ENCODE results near the gene THSD8. TPM values are rescaled to one million over a fixed set of nuclear protein-coding genes. Genes with fewer than 3 reads are reported as not detected.
A peak's percentile ranks its signal among the peaks of the same experiment; 100 is the strongest.

THSD8 gene
- total and polyA plus RNA-seq, 2 experiments from 2014 or later: 5.1 TPM; not detected in 1

- no peaks in the 10 kb centered on the region for H3K9me3 ChIP-seq (ENCODE audit: low read depth)
- H3K4me1 ChIP-seq (ENCODE audit: insufficient read depth): peaks cover 66% of the 10 kb centered on the region
- peak overlapping the region; percentile 99 for H3K27ac ChIP-seq
- no peak for TF ChIP-seq EZH2phosphoT487 (IDR thresholded peaks at IDR 0.05; ENCODE audit: low read depth, severe bottlenecking, unreplicated experiment)
- TF ChIP-seq EZH2 (IDR thresholded peaks at IDR 0.05; ENCODE audit: borderline replicate concordance): no peak
- TF ChIP-seq, protein P1, sequence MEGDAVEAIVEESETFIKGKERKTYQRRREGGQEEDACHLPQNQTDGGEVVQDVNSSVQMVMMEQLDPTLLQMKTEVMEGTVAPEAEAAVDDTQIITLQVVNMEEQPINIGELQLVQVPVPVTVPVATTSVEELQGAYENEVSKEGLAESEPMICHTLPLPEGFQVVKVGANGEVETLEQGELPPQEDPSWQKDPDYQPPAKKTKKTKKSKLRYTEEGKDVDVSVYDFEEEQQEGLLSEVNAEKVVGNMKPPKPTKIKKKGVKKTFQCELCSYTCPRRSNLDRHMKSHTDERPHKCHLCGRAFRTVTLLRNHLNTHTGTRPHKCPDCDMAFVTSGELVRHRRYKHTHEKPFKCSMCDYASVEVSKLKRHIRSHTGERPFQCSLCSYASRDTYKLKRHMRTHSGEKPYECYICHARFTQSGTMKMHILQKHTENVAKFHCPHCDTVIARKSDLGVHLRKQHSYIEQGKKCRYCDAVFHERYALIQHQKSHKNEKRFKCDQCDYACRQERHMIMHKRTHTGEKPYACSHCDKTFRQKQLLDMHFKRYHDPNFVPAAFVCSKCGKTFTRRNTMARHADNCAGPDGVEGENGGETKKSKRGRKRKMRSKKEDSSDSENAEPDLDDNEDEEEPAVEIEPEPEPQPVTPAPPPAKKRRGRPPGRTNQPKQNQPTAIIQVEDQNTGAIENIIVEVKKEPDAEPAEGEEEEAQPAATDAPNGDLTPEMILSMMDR (IDR thresholded peaks at IDR 0.05; ENCODE audit: poor library complexity): no peak
- no peak overlapping the region for H2AFZ ChIP-seq
- 69% methylated on average over 4 of the region's 4 CpGs for WGBS (ENCODE audit: low lambda C conversion rate, missing lambda C conversion rate)
- no peaks in the 10 kb centered on the region for H3K27me3 ChIP-seq
- peak overlapping the region; percentile 84 for H3K4me2 ChIP-seq
- peaks cover 10% of the 10 kb centered on the region for H4K20me1 ChIP-seq (ENCODE audit: insufficient read depth, poor library complexity, severe bottlenecking)
- no peaks in the 10 kb centered on the region for H3K9me2 ChIP-seq (replicated peaks; ENCODE audit: insufficient read depth)
- H3K4me3 ChIP-seq: no peak overlapping the region
- peaks cover 17% of the 10 kb centered on the region for H3K79me2 ChIP-seq
- no peaks in the 10 kb centered on the region for H3K36me3 ChIP-seq (replicated peaks; ENCODE audit: insufficient read depth, low read depth)
- no peak for DNase-seq (ENCODE audit: low spot score)
Observed at GRCh38 chr19:12788042-12788681, 13.7 kb upstream of the THSD8 start.

- peak; percentile 91 for DNase-seq (ENCODE audit: low spot score)
- Histone ChIP-seq H3K4me2 (peak overlapping the region; percentile 84), H3K27me3 (no peaks in the 10 kb centered on the region), H3K9me2 (replicated peaks; ENCODE audit: insufficient read depth) (no peaks in the 10 kb centered on the region), H3K36me3 (replicated peaks; ENCODE audit: insufficient read depth, low read depth) (no peaks in the 10 kb centered on the region), H2AFZ (no peak overlapping the region), H3K79me2 (peaks cover 18% of the 10 kb centered on the region), H3K9me3 (ENCODE audit: low read depth) (no peaks in the 10 kb centered on the region), H3K27ac (peak overlapping the region; percentile 99), H3K4me3 (no peak overlapping the region), H3K4me1 (ENCODE audit: insufficient read depth) (peaks cover 61% of the 10 kb centered on the region), H4K20me1 (ENCODE audit: insufficient read depth, poor library complexity, severe bottlenecking) (peaks cover 10% of the 10 kb centered on the region)
- 36% methylated on average over 3 of the region's 12 CpGs for WGBS (ENCODE audit: low lambda C conversion rate, missing lambda C conversion rate)
- no peak for TF ChIP-seq EZH2 (IDR thresholded peaks at IDR 0.05; ENCODE audit: borderline replicate concordance)
Observed at GRCh38 chr19:12788682-12789097, 13.2 kb upstream of the THSD8 start.

- TF ChIP-seq EZH2phosphoT487 (IDR thresholded peaks at IDR 0.05; ENCODE audit: low read depth, severe bottlenecking, unreplicated experiment): no peak
- no peak for TF ChIP-seq EZH2 (IDR thresholded peaks at IDR 0.05; ENCODE audit: borderline replicate concordance)
- TF ChIP-seq, protein P1 (IDR thresholded peaks at IDR 0.05; ENCODE audit: poor library complexity): no peak
- no peaks in the 10 kb centered on the region for H3K9me2 ChIP-seq (replicated peaks; ENCODE audit: insufficient read depth)
- no peak for DNase-seq (ENCODE audit: low spot score)
- WGBS (ENCODE audit: low lambda C conversion rate, missing lambda C conversion rate): 12% methylated on average over 18 of the region's 46 CpGs
- H3K27me3 ChIP-seq: no peaks in the 10 kb centered on the region
- H3K4me1 ChIP-seq (ENCODE audit: insufficient read depth): peaks cover 55% of the 10 kb centered on the region
- no peak overlapping the region for H3K4me3 ChIP-seq
- peak overlapping the region; percentile 99 for H3K27ac ChIP-seq
- H3K9me3 ChIP-seq (ENCODE audit: low read depth): no peaks in the 10 kb centered on the region
- H4K20me1 ChIP-seq (ENCODE audit: insufficient read depth, poor library complexity, severe bottlenecking): peaks cover 10% of the 10 kb centered on the region
- no peaks in the 10 kb centered on the region for H3K36me3 ChIP-seq (replicated peaks; ENCODE audit: insufficient read depth, low read depth)
- H3K79me2 ChIP-seq: peaks cover 18% of the 10 kb centered on the region
- no peak overlapping the region for H2AFZ ChIP-seq
- H3K4me2 ChIP-seq: peak overlapping the region; percentile 84
Observed at GRCh38 chr19:12789098-12789903, 12.6 kb upstream of the THSD8 start.
